ENCODE measurements around the gene SGSM2.

- TF ChIP-seq ZFP3 (CRISPR knock-in tag; IDR thresholded peaks at IDR 0.05) (no peak), ZNF70 (CRISPR knock-in tag; IDR thresholded peaks at IDR 0.05) (no peak), OSR1 (CRISPR knock-in tag; IDR thresholded peaks at IDR 0.05) (no peak), TOX (CRISPR knock-in tag; IDR thresholded peaks at IDR 0.05; ENCODE audit: borderline replicate concordance) (no peak)
These were observed 60.9 kb downstream of the SGSM2 start for GRCh38 chr17:2398182-2398581.
